Stimulated activated naive CD8-positive, alpha-beta T cell treated with anti-CD3 and anti-CD28 coated beads, Interleukin-15, Interleukin-2, amounts not matched to agents 100 ng/mL and 50 ng/mL, for 24 hours (primary cell): ENCODE results near the gene HOXD9.

Experiments used
- H3K27ac Mint-ChIP-seq: one replicate; pipeline ENCODE4 v1.8.0; 2021; ENCODE audit warnings: mild to moderate bottlenecking, mixed read lengths
- H3K27me3 Mint-ChIP-seq: one replicate; pipeline ENCODE4 v1.8.0; 2021; ENCODE audit warnings: mixed read lengths
- H3K36me3 Mint-ChIP-seq: one replicate; pipeline ENCODE4 v1.8.0; 2021; ENCODE audit warnings: low read depth, mixed read lengths
- H3K4me1 Mint-ChIP-seq: one replicate; pipeline ENCODE4 v1.8.0; 2021; ENCODE audit warnings: low read depth, mixed read lengths
- H3K4me3 Mint-ChIP-seq: one replicate; pipeline ENCODE4 v1.8.0; 2021; ENCODE audit warnings: mild to moderate bottlenecking, mixed read lengths
- H3K9me3 Mint-ChIP-seq: one replicate; pipeline ENCODE4 v1.8.0; 2021; ENCODE audit warnings: mixed read lengths

Gene HOXD9

DNA sequence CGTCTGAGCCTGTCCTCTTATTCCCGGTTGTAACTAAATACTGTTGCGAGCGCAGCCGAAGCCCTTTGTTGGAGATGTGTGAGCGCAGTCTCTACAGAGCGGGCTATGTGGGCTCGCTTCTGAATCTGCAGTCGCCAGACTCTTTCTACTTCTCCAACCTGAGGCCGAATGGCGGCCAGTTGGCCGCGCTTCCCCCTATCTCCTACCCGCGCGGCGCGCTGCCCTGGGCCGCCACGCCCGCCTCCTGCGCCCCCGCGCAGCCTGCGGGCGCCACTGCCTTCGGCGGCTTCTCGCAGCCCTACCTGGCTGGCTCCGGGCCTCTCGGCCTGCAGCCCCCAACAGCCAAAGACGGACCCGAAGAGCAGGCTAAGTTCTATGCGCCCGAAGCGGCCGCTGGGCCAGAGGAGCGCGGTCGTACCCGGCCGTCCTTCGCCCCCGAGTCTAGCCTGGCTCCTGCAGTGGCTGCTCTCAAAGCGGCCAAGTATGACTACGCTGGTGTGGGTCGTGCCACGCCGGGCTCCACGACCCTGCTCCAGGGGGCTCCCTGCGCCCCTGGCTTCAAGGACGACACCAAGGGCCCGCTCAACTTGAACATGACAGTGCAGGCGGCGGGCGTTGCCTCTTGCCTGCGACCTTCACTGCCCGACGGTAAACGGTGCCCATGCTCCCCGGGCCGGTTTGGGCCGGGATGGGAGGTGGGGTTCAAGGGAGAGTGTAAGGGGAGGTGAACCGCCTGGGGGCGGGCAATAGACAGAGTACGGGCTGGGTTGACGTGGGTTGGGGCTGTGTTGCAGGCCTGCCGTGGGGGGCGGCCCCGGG is 22.6 kb upstream of the HOXD9 start, which contains the start of gene HOXD12:
TSS of gene HOXD12 (plus strand) at position 68 of the 819 bp plus-strand sequence. CDS start at position 75, 7 bp downstream.
- H3K9me3 Mint-ChIP-seq: no peaks in the 10 kb centered on the region
- H3K36me3 Mint-ChIP-seq: no peaks in the 10 kb centered on the region
- peaks cover 24% of the 10 kb centered on the region for H3K4me1 Mint-ChIP-seq
- H3K27ac Mint-ChIP-seq: no peak within 1 kb of the TSS
- peaks cover 94% of the 10 kb centered on the region for H3K27me3 Mint-ChIP-seq
- H3K4me3 Mint-ChIP-seq: peak within 1 kb of the TSS; percentile 20

DNA sequence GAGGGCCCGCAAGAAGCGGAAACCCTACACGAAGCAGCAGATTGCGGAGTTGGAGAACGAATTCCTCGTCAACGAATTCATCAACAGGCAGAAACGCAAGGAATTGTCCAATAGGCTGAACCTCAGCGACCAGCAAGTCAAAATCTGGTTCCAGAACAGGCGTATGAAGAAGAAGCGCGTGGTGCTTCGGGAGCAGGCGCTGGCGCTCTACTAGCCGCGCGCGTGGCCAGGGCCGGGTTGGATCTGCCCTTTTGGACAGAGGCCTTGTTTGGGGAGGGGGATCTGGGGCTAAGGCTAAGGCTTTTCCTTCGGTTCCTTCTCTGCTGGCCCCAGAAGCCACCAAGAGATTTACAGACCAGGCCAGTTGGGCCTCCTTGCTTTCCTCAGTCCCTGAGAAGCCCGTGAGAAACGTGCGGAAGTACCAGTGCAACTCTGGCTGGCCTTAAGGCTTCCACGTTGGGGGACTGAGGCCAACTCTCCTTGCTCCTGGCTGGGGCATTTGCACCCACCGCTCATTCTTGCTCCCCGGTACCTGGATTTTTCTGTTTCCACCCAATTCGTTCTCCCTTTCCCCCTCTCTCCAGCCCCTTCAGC is 21.9 kb upstream of the HOXD9 start:
- Mint-ChIP-seq H3K36me3 (no peaks in the 10 kb centered on the region), H3K4me1 (peaks cover 24% of the 10 kb centered on the region), H3K9me3 (no peaks in the 10 kb centered on the region), H3K27ac (no peak overlapping the region), H3K4me3 (no peak overlapping the region), H3K27me3 (peaks cover 94% of the 10 kb centered on the region)

- no peaks in the 10 kb centered on the region for H3K36me3 Mint-ChIP-seq
- H3K9me3 Mint-ChIP-seq: no peaks in the 10 kb centered on the region
- H3K4me1 Mint-ChIP-seq: peaks cover 29% of the 10 kb centered on the region
- peaks cover 94% of the 10 kb centered on the region for H3K27me3 Mint-ChIP-seq
- H3K27ac Mint-ChIP-seq: no peak overlapping the region
- H3K4me3 Mint-ChIP-seq: no peak overlapping the region
Observed at GRCh38 chr2:176101216-176101830, 21.2 kb upstream of the HOXD9 start.

DNA sequence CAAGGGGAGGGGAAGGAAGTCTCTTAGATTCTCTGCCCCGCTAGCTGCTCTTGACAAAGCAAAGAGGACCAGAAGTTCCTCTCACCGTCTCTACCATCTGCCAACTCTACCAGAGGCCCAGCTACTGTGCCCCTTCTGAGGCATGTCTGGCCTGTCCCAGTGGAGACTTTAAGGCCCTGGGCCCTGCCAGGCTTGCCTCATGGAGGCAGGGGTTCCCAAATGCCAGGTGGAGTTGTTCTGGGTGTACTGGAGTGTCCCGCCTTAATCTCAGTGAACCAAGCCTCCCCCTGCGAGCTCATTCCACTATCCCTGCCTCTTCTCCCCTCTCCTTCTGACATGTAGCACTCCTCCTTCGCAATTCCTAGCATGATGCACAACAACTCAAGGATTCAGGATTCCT is 20.7 kb upstream of the HOXD9 start:
- Mint-ChIP-seq H3K9me3 (no peaks in the 10 kb centered on the region), H3K4me3 (no peak overlapping the region), H3K36me3 (no peaks in the 10 kb centered on the region), H3K27ac (no peak overlapping the region), H3K4me1 (peaks cover 27% of the 10 kb centered on the region), H3K27me3 (peaks cover 92% of the 10 kb centered on the region)

GRCh38 chr2:176102309-176102866 is 20.1 kb upstream of the HOXD9 start:
- H3K4me3 Mint-ChIP-seq: no peak overlapping the region

GRCh38 chr2:176103194-176103593 is 19.3 kb upstream of the HOXD9 start:
- Mint-ChIP-seq H3K27ac (no peak overlapping the region), H3K4me1 (peaks cover 18% of the 10 kb centered on the region), H3K27me3 (peaks cover 83% of the 10 kb centered on the region), H3K36me3 (no peaks in the 10 kb centered on the region), H3K9me3 (no peaks in the 10 kb centered on the region), H3K4me3 (no peak overlapping the region)

More at GRCh38 chr2:176102309-176102866, 20.1 kb upstream of the HOXD9 start:
- Mint-ChIP-seq H3K9me3 (no peaks in the 10 kb centered on the region), H3K4me1 (peaks cover 26% of the 10 kb centered on the region), H3K27ac (no peak overlapping the region), H3K27me3 (peaks cover 90% of the 10 kb centered on the region), H3K36me3 (no peaks in the 10 kb centered on the region)

- Mint-ChIP-seq H3K4me3 (no peak overlapping the region), H3K4me1 (peaks cover 23% of the 10 kb centered on the region), H3K27me3 (peaks cover 86% of the 10 kb centered on the region), H3K27ac (no peak overlapping the region), H3K9me3 (no peaks in the 10 kb centered on the region), H3K36me3 (peaks cover 1% of the 10 kb centered on the region)
Observed at GRCh38 chr2:176103742-176104315, 18.7 kb upstream of the HOXD9 start.

GRCh38 chr2:176104316-176105077 is 18.0 kb upstream of the HOXD9 start:
- Mint-ChIP-seq H3K4me1 (peaks cover 30% of the 10 kb centered on the region), H3K27me3 (peaks cover 86% of the 10 kb centered on the region), H3K27ac (no peak overlapping the region), H3K4me3 (no peak overlapping the region), H3K36me3 (peaks cover 8% of the 10 kb centered on the region), H3K9me3 (peaks cover 3% of the 10 kb centered on the region)

DNA sequence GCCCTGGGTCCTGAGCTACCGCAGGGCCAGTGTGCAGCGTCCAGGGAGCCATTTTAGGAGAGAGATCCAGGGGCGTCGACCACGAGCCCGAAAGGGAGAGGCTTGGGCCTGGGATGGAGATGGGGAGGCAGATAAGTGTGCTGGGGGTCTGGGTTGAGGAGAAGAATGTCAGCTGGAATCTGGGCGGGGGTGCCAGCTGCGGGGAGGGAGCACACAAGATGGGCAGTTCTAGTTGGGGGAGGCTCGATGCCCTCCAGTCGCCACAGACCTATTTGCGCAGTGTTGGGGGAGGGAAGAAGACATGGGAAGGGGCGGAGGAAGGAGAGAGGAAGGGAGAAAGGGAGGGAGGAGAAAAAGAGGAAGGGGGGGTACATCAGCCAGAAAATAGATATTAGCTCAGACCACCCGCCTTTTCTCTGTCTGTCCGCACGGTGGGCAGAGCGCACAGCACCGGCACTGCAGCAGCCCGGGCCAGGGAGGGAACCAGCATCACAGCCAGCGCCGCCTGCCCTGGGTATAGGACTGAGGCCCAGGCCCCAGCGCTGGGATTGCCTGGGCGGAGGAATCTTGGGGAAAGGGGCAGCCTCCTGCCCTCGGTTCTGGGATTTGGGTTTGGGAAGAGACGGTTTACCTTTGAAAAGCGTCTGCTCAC is 17.3 kb upstream of the HOXD9 start:
- Mint-ChIP-seq H3K4me1 (peaks cover 31% of the 10 kb centered on the region), H3K36me3 (peaks cover 9% of the 10 kb centered on the region), H3K27me3 (peaks cover 89% of the 10 kb centered on the region), H3K27ac (no peak overlapping the region), H3K9me3 (peaks cover 6% of the 10 kb centered on the region), H3K4me3 (no peak overlapping the region)

DNA sequence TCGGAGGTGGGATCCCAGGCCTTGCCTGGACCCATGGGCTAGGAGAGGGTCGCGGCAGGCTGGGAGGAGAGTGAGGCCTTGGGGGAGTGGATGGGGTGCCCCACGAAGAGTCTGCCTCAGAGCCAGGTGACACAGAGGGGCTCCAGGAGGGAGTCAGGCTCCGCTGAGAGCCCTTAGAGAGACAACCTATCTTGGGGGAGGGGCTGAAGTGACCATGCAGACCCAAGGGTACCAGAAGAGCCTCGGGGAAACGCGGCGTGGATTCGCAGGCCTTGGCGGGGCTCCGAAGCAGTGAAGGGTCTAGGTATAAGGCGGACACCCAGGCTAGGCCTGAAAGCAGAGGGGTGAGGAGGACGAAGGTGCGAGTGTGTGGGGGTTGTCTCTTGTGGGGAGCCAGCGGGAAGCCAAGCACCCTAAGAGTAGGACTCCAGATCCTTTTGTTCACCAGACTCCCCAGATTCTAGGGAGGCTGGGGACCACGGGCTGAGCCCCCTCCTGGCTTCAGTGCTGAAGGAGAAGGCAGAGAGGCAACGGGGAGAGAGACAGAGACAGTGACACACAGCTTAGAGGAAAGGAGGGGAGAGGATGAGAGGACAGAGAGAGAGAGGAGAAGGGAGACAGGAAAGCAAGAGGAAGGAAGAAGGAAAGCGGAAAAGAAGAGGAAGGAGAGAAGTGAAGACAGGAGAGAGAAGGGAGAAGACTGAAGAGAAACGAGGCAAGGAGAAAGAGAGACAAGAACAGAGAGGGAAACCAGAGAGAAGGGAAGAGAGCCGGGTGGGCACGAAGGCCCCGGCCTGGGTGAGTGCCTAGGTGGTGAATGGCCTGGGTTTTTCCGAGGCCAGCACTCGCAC is 16.6 kb upstream of the HOXD9 start:
- peaks cover 9% of the 10 kb centered on the region for H3K36me3 Mint-ChIP-seq
- peaks cover 31% of the 10 kb centered on the region for H3K4me1 Mint-ChIP-seq
- H3K9me3 Mint-ChIP-seq: peaks cover 6% of the 10 kb centered on the region

DNA sequence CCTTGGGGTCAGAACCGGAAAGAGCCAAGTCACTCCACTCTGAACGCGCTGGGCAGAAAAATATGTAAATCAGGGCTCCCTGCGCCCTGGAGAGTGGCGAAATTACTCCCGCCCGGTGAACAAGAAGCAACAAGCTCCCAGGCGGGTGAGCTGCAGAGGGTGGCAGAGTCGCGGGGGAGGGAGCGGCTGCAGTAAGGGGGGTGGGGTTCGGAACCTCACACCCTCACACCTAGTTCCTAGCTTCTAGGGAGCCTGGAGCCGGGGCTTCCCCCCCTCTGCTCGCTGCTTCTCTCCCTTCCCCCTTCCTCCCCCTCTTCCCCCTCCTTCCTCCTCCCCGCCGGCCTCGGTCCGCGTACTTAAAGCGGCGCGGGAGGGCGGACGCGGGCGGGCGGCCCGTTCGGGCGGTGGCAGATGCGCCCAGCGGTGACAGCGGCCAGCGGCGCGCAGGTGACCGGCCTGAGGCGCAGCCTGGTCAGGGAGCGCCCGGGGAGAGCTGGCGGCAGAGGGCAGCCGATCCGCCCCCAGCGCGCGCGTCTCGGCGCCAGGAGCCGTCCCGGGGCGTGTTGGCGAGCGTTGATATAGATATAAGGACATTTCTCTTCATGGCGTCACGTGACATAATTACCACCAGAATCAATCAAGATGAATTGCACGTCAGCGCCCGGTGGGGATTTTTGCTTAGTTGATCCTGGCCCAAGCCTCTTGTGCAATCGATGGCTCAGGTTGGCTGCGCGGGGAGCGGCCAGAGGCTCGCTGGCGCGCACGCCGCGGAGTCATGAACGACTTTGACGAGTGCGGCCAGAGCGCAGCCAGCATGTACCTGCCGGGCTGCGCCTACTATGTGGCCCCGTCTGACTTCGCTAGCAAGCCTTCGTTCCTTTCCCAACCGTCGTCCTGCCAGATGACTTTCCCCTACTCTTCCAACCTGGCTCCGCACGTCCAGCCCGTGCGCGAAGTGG is 15.7 kb upstream of the HOXD9 start, which contains the start of gene HOXD11:
TSS of gene HOXD11 (plus strand) at position 700 of the 959 bp plus-strand sequence. CDS start at position 776, 76 bp downstream.
- Mint-ChIP-seq H3K27me3 (peaks cover 88% of the 10 kb centered on the region), H3K36me3 (peaks cover 9% of the 10 kb centered on the region), H3K27ac (peak within 1 kb of the TSS; percentile 69), H3K9me3 (peaks cover 6% of the 10 kb centered on the region), H3K4me3 (peak within 1 kb of the TSS; percentile 68), H3K4me1 (peaks cover 31% of the 10 kb centered on the region)

More for the DNA sequence above, 16.6 kb upstream of the HOXD9 start:
- Mint-ChIP-seq H3K27me3 (peaks cover 88% of the 10 kb centered on the region), H3K27ac (peak overlapping the region; percentile 69), H3K4me3 (peak overlapping the region; percentile 68)

- H3K4me3 Mint-ChIP-seq: no peak overlapping the region
Observed at GRCh38 chr2:176107731-176108181, 14.8 kb upstream of the HOXD9 start.

More at GRCh38 chr2:176107731-176108181, 14.8 kb upstream of the HOXD9 start:
- Mint-ChIP-seq H3K9me3 (peaks cover 6% of the 10 kb centered on the region), H3K27me3 (peaks cover 88% of the 10 kb centered on the region), H3K27ac (no peak overlapping the region), H3K36me3 (peaks cover 9% of the 10 kb centered on the region), H3K4me1 (peaks cover 31% of the 10 kb centered on the region)
